ENCODE measurements around the gene SLC25A36. TPM values are rescaled to one million over a fixed set of nuclear protein-coding genes. Genes with fewer than 3 reads are reported as not detected.
"Not testable (repeated sequence)": the region's sequence is repeated elsewhere in the genome, so short reads cannot be mapped to it uniquely, and the experiment has no call there.

SLC25A36 gene
- total RNA-seq, 1 donor from 2014 or later: 80.7 TPM

DNA sequence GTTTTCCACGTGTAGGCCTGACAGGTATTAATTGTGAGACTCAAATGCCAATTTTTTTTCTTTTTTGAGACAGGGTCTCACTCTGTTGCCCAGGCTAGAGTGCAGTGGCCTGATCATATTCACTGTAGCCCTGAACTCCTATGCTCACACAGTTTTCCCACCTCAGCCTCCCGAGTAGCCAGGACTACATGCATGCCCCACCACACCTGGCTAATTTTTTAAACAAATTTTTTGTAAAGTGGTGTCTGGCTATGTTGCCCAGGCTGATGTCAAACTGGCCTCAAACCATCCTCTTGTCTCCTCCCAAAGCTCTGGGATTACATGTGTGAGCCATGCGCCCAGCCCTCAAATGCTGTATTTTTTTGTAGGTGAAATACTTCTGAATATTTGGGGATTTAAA lies 14.0 kb downstream of the SLC25A36 start:
- H3K4me3 Mint-ChIP-seq (ENCODE audit: unreplicated experiment): no peak overlapping the region
- H3K4me1 Mint-ChIP-seq (ENCODE audit: unreplicated experiment): peaks cover 2% of the 10 kb centered on the region
- TF ChIP-seq, protein P1, sequence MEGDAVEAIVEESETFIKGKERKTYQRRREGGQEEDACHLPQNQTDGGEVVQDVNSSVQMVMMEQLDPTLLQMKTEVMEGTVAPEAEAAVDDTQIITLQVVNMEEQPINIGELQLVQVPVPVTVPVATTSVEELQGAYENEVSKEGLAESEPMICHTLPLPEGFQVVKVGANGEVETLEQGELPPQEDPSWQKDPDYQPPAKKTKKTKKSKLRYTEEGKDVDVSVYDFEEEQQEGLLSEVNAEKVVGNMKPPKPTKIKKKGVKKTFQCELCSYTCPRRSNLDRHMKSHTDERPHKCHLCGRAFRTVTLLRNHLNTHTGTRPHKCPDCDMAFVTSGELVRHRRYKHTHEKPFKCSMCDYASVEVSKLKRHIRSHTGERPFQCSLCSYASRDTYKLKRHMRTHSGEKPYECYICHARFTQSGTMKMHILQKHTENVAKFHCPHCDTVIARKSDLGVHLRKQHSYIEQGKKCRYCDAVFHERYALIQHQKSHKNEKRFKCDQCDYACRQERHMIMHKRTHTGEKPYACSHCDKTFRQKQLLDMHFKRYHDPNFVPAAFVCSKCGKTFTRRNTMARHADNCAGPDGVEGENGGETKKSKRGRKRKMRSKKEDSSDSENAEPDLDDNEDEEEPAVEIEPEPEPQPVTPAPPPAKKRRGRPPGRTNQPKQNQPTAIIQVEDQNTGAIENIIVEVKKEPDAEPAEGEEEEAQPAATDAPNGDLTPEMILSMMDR (IDR thresholded peaks at IDR 0.05; ENCODE audit: unreplicated experiment): no peak
- no peak overlapping the region for H3K27ac Mint-ChIP-seq (ENCODE audit: unreplicated experiment)
- DNase-seq (ENCODE audit: low spot score): no peak
- no peaks in the 10 kb centered on the region for H3K27me3 Mint-ChIP-seq (ENCODE audit: unreplicated experiment)
- H3K36me3 Mint-ChIP-seq (ENCODE audit: low read depth, unreplicated experiment): no peaks in the 10 kb centered on the region
- no peaks in the 10 kb centered on the region for H3K9me3 Mint-ChIP-seq (ENCODE audit: unreplicated experiment)

DNA sequence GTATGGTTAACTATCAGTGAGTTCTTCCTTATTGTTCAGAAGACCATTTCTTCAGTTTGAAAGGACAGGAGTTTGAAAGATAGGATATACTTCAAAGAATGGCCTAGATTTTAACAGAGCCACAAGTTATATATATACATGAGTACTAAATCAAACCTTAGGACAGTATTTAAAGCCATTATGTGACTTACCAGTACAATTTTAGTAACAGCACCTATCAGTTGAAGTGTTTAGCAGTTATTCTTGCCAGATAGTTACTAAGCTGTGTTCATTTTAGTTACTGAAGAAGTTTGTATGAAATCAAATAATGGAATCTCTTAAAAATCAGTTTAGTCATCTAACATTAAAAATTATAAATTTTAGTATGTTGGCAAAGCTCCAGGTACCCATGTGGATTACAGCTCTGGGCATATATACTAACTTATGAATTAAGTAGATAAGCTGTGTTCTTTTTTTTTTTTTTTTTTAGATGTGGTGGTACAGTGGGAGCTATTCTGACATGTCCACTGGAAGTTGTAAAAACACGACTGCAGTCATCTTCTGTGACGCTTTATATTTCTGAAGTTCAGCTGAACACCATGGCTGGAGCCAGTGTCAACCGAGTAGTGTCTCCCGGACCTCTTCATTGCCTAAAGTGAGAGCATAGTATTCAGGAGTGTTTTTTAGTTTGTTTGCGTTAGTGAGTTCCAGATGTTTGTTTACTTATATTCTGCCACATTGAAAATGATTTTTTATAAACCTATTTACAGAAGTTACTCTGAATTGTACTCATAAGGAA lies 14.6 kb downstream of the SLC25A36 start:
- H3K4me1 Mint-ChIP-seq (ENCODE audit: unreplicated experiment): no peaks in the 10 kb centered on the region
- H3K9me3 Mint-ChIP-seq (ENCODE audit: unreplicated experiment): no peaks in the 10 kb centered on the region
- DNase-seq (ENCODE audit: low spot score): no peak
- TF ChIP-seq, protein P1 (IDR thresholded peaks at IDR 0.05; ENCODE audit: unreplicated experiment): no peak
- no peak overlapping the region for H3K27ac Mint-ChIP-seq (ENCODE audit: unreplicated experiment)
- no peaks in the 10 kb centered on the region for H3K36me3 Mint-ChIP-seq (ENCODE audit: low read depth, unreplicated experiment)
- H3K27me3 Mint-ChIP-seq (ENCODE audit: unreplicated experiment): no peaks in the 10 kb centered on the region
- H3K4me3 Mint-ChIP-seq (ENCODE audit: unreplicated experiment): no peak overlapping the region

DNA sequence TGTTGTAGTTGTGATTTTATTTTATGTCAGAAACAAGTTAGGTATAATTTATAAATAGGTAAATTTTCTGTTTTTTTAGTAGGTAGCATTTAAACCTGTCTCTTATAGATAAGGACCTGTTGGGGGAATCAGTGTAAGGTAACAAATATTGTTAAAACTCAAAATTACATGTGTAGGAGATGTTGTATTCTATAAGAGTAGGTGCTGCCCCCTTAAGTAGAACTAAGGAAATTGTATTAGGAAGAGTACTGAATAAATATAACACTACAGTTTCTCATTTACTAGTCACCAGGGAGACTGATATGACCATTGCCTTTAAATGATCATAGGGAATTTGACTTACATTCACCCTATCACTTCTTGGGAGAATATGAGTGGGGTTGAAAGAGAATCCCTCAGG lies 31.2 kb downstream of the SLC25A36 start:
- Mint-ChIP-seq H3K9me3 (ENCODE audit: unreplicated experiment) (no peaks in the 10 kb centered on the region), H3K4me1 (ENCODE audit: unreplicated experiment) (no peaks in the 10 kb centered on the region), H3K27ac (ENCODE audit: unreplicated experiment) (no peak overlapping the region), H3K4me3 (ENCODE audit: unreplicated experiment) (no peak overlapping the region), H3K27me3 (ENCODE audit: unreplicated experiment) (no peaks in the 10 kb centered on the region), H3K36me3 (ENCODE audit: low read depth, unreplicated experiment) (no peaks in the 10 kb centered on the region)
- no peak for DNase-seq (ENCODE audit: low spot score)
- TF ChIP-seq, protein P1 (IDR thresholded peaks at IDR 0.05; ENCODE audit: unreplicated experiment): peak; percentile 28

DNA sequence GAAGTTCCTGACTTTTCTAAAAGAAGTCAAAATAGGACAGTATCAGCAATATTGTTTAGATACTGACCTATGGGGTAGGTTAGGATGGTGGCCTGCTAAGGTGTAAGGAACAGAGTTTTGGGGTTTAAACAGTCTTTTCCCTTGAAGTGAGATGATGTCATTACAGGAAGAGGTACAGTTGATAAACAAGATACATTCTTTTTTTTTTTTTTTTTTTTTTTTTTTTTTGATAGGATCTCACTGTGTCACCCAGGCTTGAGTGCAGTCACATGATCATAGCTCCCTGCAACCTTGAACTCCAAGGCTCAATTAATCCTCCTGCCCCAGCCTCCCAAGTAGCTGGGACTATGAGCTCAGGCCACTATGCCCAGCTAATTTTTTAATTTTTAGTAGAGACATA lies 33.3 kb downstream of the SLC25A36 start:
- no peaks in the 10 kb centered on the region for H3K4me1 Mint-ChIP-seq (ENCODE audit: unreplicated experiment)
- peak overlapping the region; percentile 43 for H3K27ac Mint-ChIP-seq (ENCODE audit: unreplicated experiment)
- H3K4me3 Mint-ChIP-seq (ENCODE audit: unreplicated experiment): no peak overlapping the region
- DNase-seq (ENCODE audit: low spot score): no peak
- H3K27me3 Mint-ChIP-seq (ENCODE audit: unreplicated experiment): no peaks in the 10 kb centered on the region
- TF ChIP-seq, protein P1 (IDR thresholded peaks at IDR 0.05; ENCODE audit: unreplicated experiment): no peak
- H3K9me3 Mint-ChIP-seq (ENCODE audit: unreplicated experiment): no peaks in the 10 kb centered on the region
- H3K36me3 Mint-ChIP-seq (ENCODE audit: low read depth, unreplicated experiment): no peaks in the 10 kb centered on the region

DNA sequence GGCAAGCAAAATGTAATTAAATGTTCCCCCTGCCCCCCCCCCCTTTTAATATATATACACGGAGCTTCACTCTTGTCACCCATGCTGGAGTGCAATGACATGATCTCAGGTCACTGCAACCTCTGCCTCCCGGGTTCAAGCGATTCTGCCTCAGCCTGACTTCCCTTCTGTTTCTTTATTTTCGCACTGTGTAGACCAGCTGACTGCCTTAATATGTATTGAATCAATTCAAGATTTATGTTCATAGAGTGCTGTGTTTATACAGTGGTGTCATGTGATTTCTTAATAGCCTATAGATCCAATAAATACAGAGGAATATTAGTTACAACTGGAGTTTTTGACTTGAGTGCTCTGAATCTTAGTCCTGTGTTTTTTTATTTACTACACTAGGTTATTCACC lies 39.0 kb downstream of the SLC25A36 start:
- Mint-ChIP-seq H3K4me3 (ENCODE audit: unreplicated experiment) (no peak overlapping the region), H3K9me3 (ENCODE audit: unreplicated experiment) (no peaks in the 10 kb centered on the region), H3K4me1 (ENCODE audit: unreplicated experiment) (no peaks in the 10 kb centered on the region), H3K27me3 (ENCODE audit: unreplicated experiment) (no peaks in the 10 kb centered on the region), H3K36me3 (ENCODE audit: low read depth, unreplicated experiment) (no peaks in the 10 kb centered on the region), H3K27ac (ENCODE audit: unreplicated experiment) (no peak overlapping the region)
- DNase-seq (ENCODE audit: low spot score): no peak
- TF ChIP-seq, protein P1 (IDR thresholded peaks at IDR 0.05; ENCODE audit: unreplicated experiment): no peak

DNA sequence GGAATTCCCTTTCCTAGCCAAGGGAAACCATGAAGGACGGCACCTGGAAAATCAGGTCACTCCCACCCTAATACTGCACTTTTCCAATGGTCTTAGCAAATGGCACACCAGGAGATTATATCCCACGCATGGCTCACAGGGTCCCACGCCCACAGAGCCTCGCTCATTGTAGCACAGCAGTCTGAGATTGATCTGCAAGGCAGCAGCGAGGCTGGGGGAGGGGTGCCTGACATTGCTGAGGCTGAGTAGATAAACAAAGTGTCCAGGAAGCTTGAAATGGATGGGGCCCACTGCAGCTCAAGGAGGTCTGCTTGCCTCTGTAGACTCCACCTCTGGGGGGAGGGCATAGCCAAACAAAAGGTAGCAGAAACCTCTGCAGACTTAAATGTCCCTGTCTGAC lies 46.2 kb downstream of the SLC25A36 start:
- H3K27ac Mint-ChIP-seq (ENCODE audit: unreplicated experiment); H3K36me3 Mint-ChIP-seq (ENCODE audit: low read depth, unreplicated experiment); H3K27me3 Mint-ChIP-seq (ENCODE audit: unreplicated experiment); H3K9me3 Mint-ChIP-seq (ENCODE audit: unreplicated experiment); DNase-seq (ENCODE audit: low spot score); H3K4me3 Mint-ChIP-seq (ENCODE audit: unreplicated experiment); H3K4me1 Mint-ChIP-seq (ENCODE audit: unreplicated experiment): not testable (repeated sequence)
